Fibroblast of lung (primary cell): ENCODE data around the gene TSHZ2. TPM values are rescaled to one million over a fixed set of nuclear protein-coding genes. Genes with fewer than 3 reads are reported as not detected.

ENCODE experiments used
- DNase-seq, 2 donors: peaks; one replicate each; pipeline versions ENCODE4 v3.0.0 to v3.0.0-alpha.2; 2010; ENCODE audit warnings: low read depth in 2 of 2
- H2AFZ ChIP-seq: 2 replicates; pipeline ENCODE4 v1.5.1; 2012; ENCODE audit warnings: low read length, control low read depth, inconsistent platforms
- H3K27ac ChIP-seq: 2 replicates; pipeline ENCODE4 v1.5.1; 2011; ENCODE audit warnings: low read length, control low read depth; ENCODE audit not compliant: insufficient read depth
- H3K27me3 ChIP-seq: 2 replicates; pipeline ENCODE4 v1.5.1; 2011; ENCODE audit warnings: mild to moderate bottlenecking, low read length; ENCODE audit not compliant: control insufficient read depth, insufficient read depth
- H3K36me3 ChIP-seq: 2 replicates; pipeline ENCODE4 v1.5.1; 2011; ENCODE audit warnings: low read length; ENCODE audit not compliant: control insufficient read depth, insufficient read depth
- H3K4me1 ChIP-seq: 2 replicates; pipeline ENCODE4 v1.5.1; 2011; ENCODE audit warnings: low read length; ENCODE audit not compliant: control insufficient read depth, insufficient read depth; ENCODE audit errors: extremely low read depth
- H3K4me2 ChIP-seq: 2 replicates; pipeline ENCODE4 v1.5.1; 2011; ENCODE audit warnings: low read length, control low read depth; ENCODE audit not compliant: insufficient read depth; ENCODE audit errors: extremely low read depth
- H3K4me3 ChIP-seq, 4 experiments: fragments of 200-600 bp in 1 of 4; sonication (generic) in 1 of 4; replicated peaks in 1 of 4; 2 replicates each; pipeline ENCODE4 v1.5.1; 2011 to 2016; ENCODE audit warnings: low read length in 4 of 4, low read depth in 3 of 4, mild to moderate bottlenecking in 3 of 4, control low read depth in 2 of 4, inconsistent platforms in 1 of 4, mixed read lengths in 1 of 4; ENCODE audit not compliant: insufficient read depth in 1 of 4; ENCODE audit errors: control extremely low read depth in 1 of 4
- H3K79me2 ChIP-seq: 2 replicates; pipeline ENCODE4 v1.5.1; 2012; ENCODE audit warnings: mild to moderate bottlenecking, low read length, inconsistent platforms; ENCODE audit not compliant: control insufficient read depth, insufficient read depth
- H3K9ac ChIP-seq: 2 replicates; pipeline ENCODE4 v1.5.1; 2011; ENCODE audit warnings: mild to moderate bottlenecking, low read length, control low read depth; ENCODE audit not compliant: insufficient read depth
- H3K9me3 ChIP-seq: 2 replicates; pipeline ENCODE4 v1.5.1; 2012; ENCODE audit warnings: low read depth, low read length; ENCODE audit not compliant: control insufficient read depth, insufficient read depth
- H4K20me1 ChIP-seq: 2 replicates; pipeline ENCODE4 v1.5.1; 2011; ENCODE audit warnings: low read length; ENCODE audit not compliant: control insufficient read depth, insufficient read depth; ENCODE audit errors: extremely low read depth
- CTCF ChIP-seq, 2 donors: IDR thresholded peaks in 1 of 2; conservative IDR thresholded peaks in 1 of 2; 1 replicate in 1 of 2; 2 replicates in 1 of 2; pipeline ENCODE4 v1.5.1; 2011 to 2012; ENCODE audit warnings: low read length in 2 of 2, control low read depth in 1 of 2, inconsistent platforms in 1 of 2, low read depth in 1 of 2, mild to moderate bottlenecking in 1 of 2
- EZH2 ChIP-seq: IDR thresholded peaks from 2 replicates; pipeline ENCODE4 v1.5.1; 2012; ENCODE audit warnings: low read length, control low read depth, mild to moderate bottlenecking; ENCODE audit errors: missing control alignments
- polyA plus RNA-seq, 2 donors: library from polyadenylated mRNA; depleted of rRNA in 1 of 2; stranded (reverse) in 1 of 2; unstranded in 1 of 2; fragments of >200 nt; gene quantifications; 2 replicates each; pipeline ENCODE4 v1.2.1, GENCODE V29; 2011 to 2012; ENCODE audit warnings: missing spikeins in 1 of 2
- total RNA-seq: library from RNA; depleted of rRNA; stranded (reverse); fragments of >200 nt; gene quantifications from 2 replicates; pipeline ENCODE4 v1.2.1, GENCODE V29; 2014

TSHZ2 gene
- total and polyA plus RNA-seq, 2 donors (not counting 1 experiment from before 2014, with no cell fraction given): 0.15 to 2.6 TPM

- H3K9me3 ChIP-seq: no peaks in the 10 kb centered on the region
- no peak overlapping the region for H3K27ac ChIP-seq
- no peak overlapping the region for H3K4me2 ChIP-seq
- no peaks in the 10 kb centered on the region for H3K79me2 ChIP-seq
- H2AFZ ChIP-seq: peak overlapping the region; percentile 51
- H3K9ac ChIP-seq: no peak overlapping the region
- TF ChIP-seq EZH2 (no peak), CTCF (conservative IDR thresholded peaks at IDR 0.05 in 1 of 2, IDR thresholded peaks at IDR 0.05 in 1 of 2; ENCODE audit: low read depth in 1 of 2, low read length in 2 of 2) (peak; percentile 10 to 48)
- H4K20me1 ChIP-seq: no peaks in the 10 kb centered on the region
- no peaks in the 10 kb centered on the region for H3K36me3 ChIP-seq
- H3K27me3 ChIP-seq: no peaks in the 10 kb centered on the region
- H3K4me1 ChIP-seq: no peaks in the 10 kb centered on the region
- peak overlapping the region in 1 of 4 experiments; percentile 47 for H3K4me3 ChIP-seq
- DNase-seq: peak; percentile 75 to 91
Observed at GRCh38 chr20:53162251-53162835, 190.2 kb downstream of the TSHZ2 start.

- Histone ChIP-seq H3K36me3 (no peaks in the 10 kb centered on the region), H3K27ac (no peak overlapping the region), H3K79me2 (no peaks in the 10 kb centered on the region), H4K20me1 (no peaks in the 10 kb centered on the region), H3K4me2 (no peak overlapping the region), H3K9me3 (no peaks in the 10 kb centered on the region), H3K4me3 (no peak overlapping the region), H3K9ac (no peak overlapping the region), H2AFZ (no peak overlapping the region), H3K27me3 (no peaks in the 10 kb centered on the region), H3K4me1 (no peaks in the 10 kb centered on the region)
- no peak for TF ChIP-seq CTCF (conservative IDR thresholded peaks at IDR 0.05 in 1 of 2, IDR thresholded peaks at IDR 0.05 in 1 of 2; ENCODE audit: low read depth in 1 of 2, low read length in 2 of 2)
- TF ChIP-seq EZH2: no peak
- peak; percentile 39 to 99 for DNase-seq
Observed at GRCh38 chr20:53163486-53163885, 191.3 kb downstream of the TSHZ2 start.

- Histone ChIP-seq H3K27ac (no peak overlapping the region), H3K36me3 (no peaks in the 10 kb centered on the region), H3K79me2 (no peaks in the 10 kb centered on the region), H3K4me3 (no peak overlapping the region), H3K4me1 (no peaks in the 10 kb centered on the region), H3K9ac (no peak overlapping the region), H3K9me3 (no peaks in the 10 kb centered on the region), H3K27me3 (no peaks in the 10 kb centered on the region), H4K20me1 (no peaks in the 10 kb centered on the region), H3K4me2 (no peak overlapping the region), H2AFZ (no peak overlapping the region)
- TF ChIP-seq EZH2 (no peak), CTCF (conservative IDR thresholded peaks at IDR 0.05 in 1 of 2, IDR thresholded peaks at IDR 0.05 in 1 of 2; ENCODE audit: low read depth in 1 of 2, low read length in 2 of 2) (no peak)
- no peak for DNase-seq
Observed at GRCh38 chr20:53164072-53164471, 191.9 kb downstream of the TSHZ2 start.
